Pancreas (tissue), 10 donors: ENCODE measurements around the gene CANT1. TPM values are rescaled to one million over a fixed set of nuclear protein-coding genes. Genes with fewer than 3 reads are reported as not detected.

Experiments
- ATAC-seq, 4 donors: fragments of 200-7000 bp; cut with Tn5 transposase; one replicate each; pipeline versions ENCODE4 v1.8.0 to v1.9.1; 2020; ENCODE audit warnings: mild to moderate bottlenecking in 4 of 4, moderate library complexity in 4 of 4
- DNase-seq, 6 donors: peaks; one replicate each; pipeline ENCODE4 v3.0.0-alpha.2; 2020
- FAIRE-seq: peaks from 2 replicates; lab custom pipeline; 2012; peaks lifted over from hg19 to GRCh38; lab: Jason Lieb, UNC
- H3K27ac ChIP-seq, 4 donors: fragments of 200-600 bp; sonication (generic); 1 replicate in 3 of 4; 2 replicates in 1 of 4; pipeline versions ENCODE4 v1.5.0 to v1.8.0; 2020
- H3K27me3 ChIP-seq, 4 donors: fragments of 200-600 bp; one replicate each; pipeline ENCODE4 v1.8.0; 2021
- H3K36me3 ChIP-seq, 3 donors: fragments of 200-600 bp; sonication (generic) in 1 of 3; one replicate each; pipeline versions ENCODE4 v1.5.0 to v1.8.0; 2020 to 2021
- H3K4me1 ChIP-seq, 3 donors: fragments of 200-600 bp; one replicate each; pipeline ENCODE4 v1.8.0; 2021
- H3K4me3 ChIP-seq, 4 donors: fragments of 200-600 bp; sonication (generic) in 2 of 4; one replicate each; pipeline versions ENCODE4 v1.5.0 to v1.8.0; 2020 to 2021
- H3K9me3 ChIP-seq, 4 donors: fragments of 200-600 bp; one replicate each; pipeline ENCODE4 v1.8.0; 2021
- CTCF ChIP-seq, 4 donors: fragments of 200-600 bp; sonication (generic) in 3 of 4; IDR thresholded peaks; one replicate each; pipeline versions ENCODE4 v1.5.0 to v1.8.0; 2021; ENCODE audit warnings: antibody characterized with exemption in 4 of 4
- WGBS, 2 donors: extraction: QIAGEN DNeasy Blood & Tissue Kit; methylation state at CpG; one replicate each; pipeline ENCODE4 v1.1.7; 2013; 5-methylcytosine and 5-hydroxymethylcytosine counted together
- intact Hi-C, 3 donors: fragments of 100-400 bp; cut with DNase I; formaldehyde crosslinking; loops; one replicate each; pipeline versions ENCODE4 v1.11.1 to v1.14.2; 2022
- polyA plus RNA-seq, 2 donors: library from polyadenylated mRNA; stranded (reverse); fragments of 200-250 nt; gene quantifications; one replicate each; pipeline ENCODE4 v1.2.3, GENCODE V29; 2013
- total RNA-seq, 6 donors: library from RNA; stranded (reverse); fragmentation: NEBNext Ultra II Directional in 4 of 6; extraction: Animal tissue kit (Norgen Biotek cat#: 25700) in 4 of 6; gene quantifications; one replicate each; pipeline versions ENCODE4 v1.2.1 to v1.2.4, GENCODE V29; 2021 to 2023
- donor health status: healthy with polysubstance abuse.
- donor health status: DM: no; HTN: no; CAD: no; lungs with moderate emphysema.
- donor health status: DM: no; HTN: no; CAD: no.
- donor health status: control.
- donor health status: control.
- donor health status: Bipolar disorder and iron deficiency.
- donor health status: DM: yes; HTN: yes; CAD: no.
- donor health status: DM: no; HTN: no; CAD: no.
- donor health status: DM: no; HTN: no; CAD: no.
- donor health status: DM: yes; HTN: yes; CAD: no.

Gene CANT1
- total and polyA plus RNA-seq, 8 donors = 7.4 to 45.0 (median 25.5) TPM

GRCh38 chr17:79027925-79028491 lies 18.4 kb upstream of the CANT1 start:
- WGBS, 2 donors = 17 to 20% methylated on average over 16 of the region's 16 CpGs
- FAIRE-seq (no peak), ATAC-seq (peak in 3 of 4 donors; percentile 4 to 8 (median 4)), DNase-seq (peak in 1 of 6 donors; percentile 57)
- Histone ChIP-seq H3K36me3 (no peaks in the 10 kb centered on the region), H3K27me3 (no peaks in the 10 kb centered on the region), H3K9me3 (no peaks in the 10 kb centered on the region), H3K4me1 (peaks cover 9 to 10% (median 10%) of the 10 kb centered on the region in 3 donors), H3K27ac (no peak overlapping the region), H3K4me3 (no peak overlapping the region)
- intact Hi-C loops = no loop called here
- no peak for TF ChIP-seq CTCF (IDR thresholded peaks at IDR 0.05)

GRCh38 chr17:79027274-79027924 lies 17.8 kb upstream of the CANT1 start:
- no peak overlapping the region for H3K4me3 ChIP-seq
- FAIRE-seq = no peak
- intact Hi-C loops = no loop called here

GRCh38 chr17:79026376-79027273 lies 17.1 kb upstream of the CANT1 start:
- no peak for TF ChIP-seq CTCF (IDR thresholded peaks at IDR 0.05)
- H3K27ac ChIP-seq = peak overlapping the region in 2 of 4 donors; percentile 14 to 22
- H3K4me1 ChIP-seq = peaks cover 9 to 16% (median 10%) of the 10 kb centered on the region in 3 donors
- no peak for FAIRE-seq
- no peaks in the 10 kb centered on the region for H3K36me3 ChIP-seq
- intact Hi-C loops = no loop called here
- 65 to 73% methylated on average over 16 of the region's 16 CpGs for WGBS, 2 donors
- ATAC-seq = peak in 3 of 4 donors; percentile 29 to 36 (median 33)
- no peak overlapping the region for H3K4me3 ChIP-seq
- H3K27me3 ChIP-seq = no peaks in the 10 kb centered on the region
- DNase-seq = peak in 2 of 6 donors; percentile 5 to 57
- H3K9me3 ChIP-seq = no peaks in the 10 kb centered on the region

More at GRCh38 chr17:79027274-79027924, 17.8 kb upstream of the CANT1 start:
- peak overlapping the region in 2 of 4 donors; percentile 2 to 6 for H3K27ac ChIP-seq
- ATAC-seq = peak in 3 of 4 donors; percentile 4 to 9 (median 7)
- no peaks in the 10 kb centered on the region for H3K36me3 ChIP-seq
- WGBS, 2 donors = 21 to 30% methylated on average over 10 of the region's 10 CpGs
- no peaks in the 10 kb centered on the region for H3K9me3 ChIP-seq
- H3K4me1 ChIP-seq = peaks cover 9 to 10% (median 10%) of the 10 kb centered on the region in 3 donors
- DNase-seq = peak in 1 of 6 donors; percentile 54
- no peaks in the 10 kb centered on the region for H3K27me3 ChIP-seq
- TF ChIP-seq CTCF (IDR thresholded peaks at IDR 0.05) = no peak

- peak overlapping the region in 3 of 4 donors; percentile 27 to 64 (median 51) for H3K4me3 ChIP-seq
- H3K4me1 ChIP-seq = peaks cover 9 to 28% (median 12%) of the 10 kb centered on the region in 3 donors
- DNase-seq (peak in 1 of 6 donors; percentile 54), FAIRE-seq (no peak), ATAC-seq (no peak)
- H3K27me3 ChIP-seq = no peaks in the 10 kb centered on the region
- H3K9me3 ChIP-seq = no peaks in the 10 kb centered on the region
- no peak overlapping the region for H3K27ac ChIP-seq
- intact Hi-C loops = no loop called here
- 61 to 64% methylated on average over 31 of the region's 31 CpGs for WGBS, 2 donors
- TF ChIP-seq CTCF (IDR thresholded peaks at IDR 0.05) = no peak
- no peaks in the 10 kb centered on the region for H3K36me3 ChIP-seq
These were observed 15.6 kb upstream of the CANT1 start for GRCh38 chr17:79024901-79025737.
